Fibroblast of skin of left biceps (primary cell): ENCODE data around the gene GPR137B.

Experiments
- DNase-seq, 2 experiments: peaks; one replicate each; pipeline ENCODE4 v3.0.0-alpha.2; 2013; ENCODE audit warnings: low read depth in 2 of 2

Gene GPR137B

DNA sequence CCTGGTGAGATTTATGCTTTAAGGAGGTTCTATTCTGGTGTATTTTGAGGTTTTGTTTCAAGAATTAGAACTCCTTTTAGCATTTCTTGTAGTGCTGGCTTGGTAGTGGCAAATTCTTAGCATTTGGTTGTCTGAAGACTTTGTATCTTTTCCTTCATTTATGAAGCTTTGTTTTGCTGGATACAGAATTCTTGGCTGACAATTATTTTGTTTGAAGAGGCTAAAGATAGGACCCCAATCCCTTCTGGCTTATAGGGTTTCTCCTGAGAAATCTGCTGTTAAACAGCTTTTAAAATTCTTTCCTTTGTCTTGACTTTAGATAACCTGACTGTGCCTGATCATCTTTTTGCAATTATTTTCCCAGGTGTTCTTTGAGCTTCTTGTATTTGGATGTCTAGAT lies 58.6 kb downstream of the GPR137B start:
- no peak for DNase-seq

DNA sequence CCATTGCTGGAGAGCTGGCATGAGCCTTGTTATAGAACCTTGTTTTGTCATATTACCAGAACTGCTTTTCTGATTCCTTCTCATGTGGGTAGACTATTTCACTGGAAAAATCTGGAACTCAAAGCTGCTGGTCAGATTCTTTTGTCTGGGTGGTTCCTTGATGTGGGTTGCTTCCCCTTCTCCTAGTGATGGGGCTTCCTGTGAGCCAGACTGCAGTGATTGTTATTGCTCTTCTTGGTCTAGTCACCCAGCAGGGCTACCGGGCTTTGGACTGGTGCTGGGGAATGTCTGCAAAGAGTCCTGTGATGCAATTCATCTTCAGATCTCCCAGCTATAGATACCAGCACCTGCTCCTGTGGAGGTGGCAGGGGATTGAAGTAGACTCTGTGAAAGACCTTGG lies 59.4 kb downstream of the GPR137B start:
- no peak for DNase-seq

DNA sequence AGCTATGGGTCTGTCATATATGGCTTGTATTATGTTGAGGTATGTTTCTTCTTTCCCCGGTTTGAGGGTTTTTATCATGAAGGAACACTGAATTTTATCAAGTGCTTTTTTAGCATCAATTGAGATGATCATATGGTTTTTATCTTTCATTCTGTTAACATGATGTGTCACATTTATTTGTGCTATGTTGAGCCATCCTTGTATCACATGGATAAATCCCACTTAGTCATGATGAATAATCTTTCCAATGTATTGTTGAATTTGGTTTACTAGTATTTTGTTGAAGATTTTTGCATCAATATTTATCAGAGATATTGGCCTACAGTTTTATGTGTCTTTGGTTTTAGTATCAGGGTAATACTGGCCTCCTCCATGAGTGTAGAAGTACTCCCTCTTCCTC lies 61.7 kb downstream of the GPR137B start:
- no peak for DNase-seq

DNA sequence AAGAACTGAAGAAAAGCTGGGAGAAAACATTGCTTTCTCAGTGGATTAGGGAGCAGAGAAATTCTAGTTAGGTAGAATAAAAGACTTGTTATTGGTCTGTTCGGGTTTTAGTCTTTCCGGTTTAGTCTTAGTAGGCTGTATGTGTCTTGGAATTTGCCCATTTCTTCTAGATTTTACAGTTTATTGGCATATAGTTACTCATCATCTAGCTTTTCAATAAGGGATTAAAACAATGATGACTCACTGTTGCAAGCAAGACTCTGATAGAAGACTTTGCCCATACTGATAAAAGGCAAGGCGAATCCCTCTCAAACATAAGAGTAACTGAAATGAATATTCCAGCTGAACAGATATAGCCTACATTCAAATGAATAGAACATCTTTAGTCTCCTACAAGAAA lies 62.3 kb downstream of the GPR137B start:
- DNase-seq = no peak

DNA sequence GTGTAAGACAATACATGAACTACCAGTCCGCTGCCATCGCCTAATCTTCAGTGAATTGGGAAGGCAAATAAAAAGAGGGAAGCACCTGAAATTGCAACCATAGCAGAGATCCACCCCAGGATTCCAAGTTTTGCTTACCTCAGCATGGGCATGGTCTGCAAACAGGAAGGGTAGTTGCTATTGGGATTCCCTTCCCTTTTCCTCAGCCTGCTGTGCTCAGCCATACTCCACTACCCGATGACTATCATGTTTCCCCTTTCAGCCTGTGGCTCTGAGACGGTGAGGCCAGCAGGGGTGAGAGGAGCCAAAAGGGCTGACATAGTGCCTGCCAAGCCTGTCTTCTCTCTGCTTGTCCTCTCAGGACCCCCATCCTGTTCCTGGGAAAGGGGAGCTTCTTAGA lies 64.2 kb downstream of the GPR137B start:
- no peak for DNase-seq

DNA sequence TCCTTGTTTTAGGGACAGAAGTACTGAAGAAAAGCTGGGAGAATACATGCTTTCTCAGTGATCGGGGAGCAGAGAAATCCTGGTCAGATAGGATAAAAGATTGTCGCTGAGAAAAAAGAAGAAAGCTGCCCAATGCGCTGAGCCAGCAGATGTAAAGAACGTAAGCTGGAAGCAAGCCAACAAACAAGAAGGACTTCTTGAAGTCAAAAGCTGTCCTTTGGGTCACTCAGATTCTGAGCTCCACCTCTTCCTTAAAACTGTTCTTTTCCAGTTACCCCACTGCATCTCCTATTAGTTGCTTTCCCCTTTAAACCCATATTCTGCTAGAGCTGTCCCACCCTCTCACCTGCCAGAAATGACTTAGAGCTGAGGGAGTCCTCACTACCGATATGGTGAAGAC lies 64.8 kb downstream of the GPR137B start:
- no peak for DNase-seq

DNA sequence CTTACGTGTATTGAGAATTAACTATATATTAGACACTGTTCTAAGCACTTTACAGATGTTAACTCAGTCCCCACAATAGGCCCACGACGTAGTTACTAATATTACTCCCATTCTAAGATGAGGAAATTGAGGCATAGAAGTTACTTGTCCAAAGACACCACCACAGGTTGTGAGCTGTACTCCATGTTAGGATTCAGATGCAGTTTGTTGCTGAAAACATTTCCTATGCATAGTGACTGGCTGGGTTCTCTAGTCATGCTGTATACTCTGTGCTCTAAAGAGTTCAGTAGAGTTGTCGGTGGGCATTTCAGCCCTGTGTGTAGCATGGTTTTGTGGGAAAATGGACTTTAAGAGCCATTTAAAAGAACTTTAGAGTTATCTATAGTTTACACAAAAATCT lies 65.2 kb downstream of the GPR137B start:
- no peak for DNase-seq

DNA sequence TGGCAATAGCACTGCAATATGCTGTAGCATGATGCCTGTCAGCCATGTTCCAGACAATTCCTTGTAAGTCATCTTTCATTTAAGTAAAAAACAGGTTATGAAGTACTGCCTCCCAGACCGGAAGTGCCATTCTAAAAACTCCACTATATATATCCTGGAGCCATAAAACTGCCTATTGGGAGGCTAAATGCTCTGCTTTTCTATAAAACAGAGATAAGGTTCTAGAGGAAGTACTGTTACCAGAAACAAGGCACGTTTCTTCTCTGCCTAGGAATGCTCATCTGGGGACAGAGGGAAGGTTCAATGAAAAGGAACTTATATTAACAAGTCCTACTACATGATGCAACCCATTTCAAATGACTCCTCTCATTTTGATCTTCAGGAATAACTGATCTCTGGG lies 66.8 kb downstream of the GPR137B start:
- no peak for DNase-seq

DNA sequence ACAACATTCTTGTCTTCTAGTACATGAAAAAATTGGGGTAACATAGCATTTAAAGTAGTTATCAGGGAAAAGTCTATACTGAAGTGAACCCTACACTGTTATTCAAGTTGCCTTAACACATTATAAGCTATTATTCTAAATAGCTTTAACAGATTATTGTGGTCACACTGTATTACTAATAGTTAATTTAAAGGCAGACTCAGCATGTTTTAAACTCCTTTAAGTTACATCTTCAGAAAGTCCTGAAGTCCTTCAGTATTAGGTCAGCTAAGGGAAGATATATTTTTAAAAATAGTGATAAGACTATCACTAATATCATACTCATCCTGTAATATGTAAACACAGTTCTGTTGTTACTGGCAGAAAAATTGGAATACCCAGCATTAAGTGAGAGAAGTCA lies 67.4 kb downstream of the GPR137B start:
- DNase-seq = no peak

DNA sequence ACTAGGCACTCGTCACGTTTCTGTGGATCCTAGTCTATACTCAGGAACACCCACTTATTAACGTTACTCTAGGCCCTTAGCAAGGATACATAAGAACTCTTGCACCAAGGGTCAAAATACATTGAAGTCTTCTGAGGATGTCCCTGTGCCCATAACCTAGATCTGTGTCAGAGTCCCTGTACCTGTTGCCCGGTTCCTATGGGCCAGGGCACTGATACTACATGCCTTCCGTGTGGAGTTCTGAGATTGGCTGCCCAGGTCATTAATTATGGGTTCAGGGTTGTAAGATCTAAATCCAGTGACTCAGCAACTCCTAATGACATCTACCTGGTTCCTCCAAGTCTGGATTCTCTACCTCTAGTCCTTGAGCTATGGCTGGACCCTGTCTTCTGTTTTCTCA lies 69.5 kb downstream of the GPR137B start:
- no peak for DNase-seq

DNA sequence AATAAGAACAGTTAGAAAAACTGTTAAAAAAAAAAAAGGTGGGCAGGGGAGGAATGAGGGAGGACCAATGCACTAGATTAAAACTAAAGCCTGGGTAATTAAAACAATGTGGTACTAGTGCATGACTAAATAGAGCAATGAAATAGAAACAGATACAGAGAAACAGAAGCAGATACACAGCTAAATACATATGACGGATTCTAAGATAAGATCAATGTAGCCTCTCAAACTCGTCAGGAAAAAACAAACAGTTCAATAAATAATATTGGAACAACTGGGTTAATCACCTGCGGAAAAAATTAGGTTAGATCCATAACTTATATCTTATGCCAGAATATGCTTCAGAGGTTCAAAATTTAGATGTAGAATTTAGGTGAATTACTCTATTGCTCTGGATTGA lies 71.2 kb downstream of the GPR137B start:
- DNase-seq = no peak

DNA sequence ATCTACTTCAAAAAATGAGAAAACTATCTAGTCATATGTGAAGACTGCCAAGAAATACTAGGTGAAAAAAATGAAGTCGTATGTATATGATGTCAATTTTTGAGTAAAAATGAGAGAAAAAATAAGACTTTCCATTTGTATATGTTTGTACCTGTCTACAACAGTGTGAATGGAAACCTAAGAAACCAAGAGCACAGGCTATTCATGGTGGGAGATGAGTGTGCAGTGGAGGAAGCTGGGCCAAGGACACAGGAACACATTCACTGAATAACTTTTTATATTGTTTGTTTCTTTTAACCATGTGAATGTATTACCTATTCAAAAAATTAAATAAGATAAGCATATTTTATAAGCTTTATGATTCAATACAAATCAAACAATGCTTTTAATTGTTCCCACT lies 72.4 kb downstream of the GPR137B start:
- no peak for DNase-seq

DNA sequence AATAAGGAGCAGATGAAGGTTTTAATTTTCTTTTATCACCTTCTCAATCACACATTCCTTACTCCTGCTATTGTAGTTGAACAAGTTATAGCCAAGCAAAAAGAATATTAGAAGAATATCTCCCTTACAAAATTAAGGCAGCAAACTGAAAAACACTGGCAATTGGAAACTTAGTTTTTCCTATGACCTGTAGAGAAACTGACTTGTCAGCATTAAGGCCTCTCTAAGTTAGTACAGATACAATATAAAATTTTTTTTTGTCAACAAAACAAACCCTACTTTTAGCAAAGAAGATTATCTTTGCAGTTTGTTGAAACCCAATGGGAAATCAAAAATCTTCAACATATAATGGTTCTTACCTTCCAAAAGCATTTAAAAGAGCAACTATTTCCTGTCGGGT lies 78.1 kb downstream of the GPR137B start:
- DNase-seq = no peak

DNA sequence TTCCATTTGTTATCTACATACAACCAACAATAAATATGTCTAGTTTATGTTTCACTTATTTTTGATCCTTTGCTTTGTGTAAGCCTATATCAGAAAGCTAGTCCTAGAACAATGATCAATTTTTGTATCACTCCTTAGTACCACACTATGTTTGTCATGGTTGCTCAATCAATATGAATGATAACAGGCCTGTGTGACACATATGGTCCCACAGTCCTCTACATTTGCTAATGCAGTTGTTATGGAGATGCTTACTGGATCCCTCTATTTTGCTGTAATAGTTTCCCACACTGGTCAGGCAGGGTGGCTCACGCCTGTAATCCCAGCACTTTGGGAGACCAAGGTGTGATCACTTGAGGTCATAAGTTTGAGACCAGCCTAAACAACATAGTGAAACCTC lies 80.3 kb downstream of the GPR137B start:
- no peak for DNase-seq

DNA sequence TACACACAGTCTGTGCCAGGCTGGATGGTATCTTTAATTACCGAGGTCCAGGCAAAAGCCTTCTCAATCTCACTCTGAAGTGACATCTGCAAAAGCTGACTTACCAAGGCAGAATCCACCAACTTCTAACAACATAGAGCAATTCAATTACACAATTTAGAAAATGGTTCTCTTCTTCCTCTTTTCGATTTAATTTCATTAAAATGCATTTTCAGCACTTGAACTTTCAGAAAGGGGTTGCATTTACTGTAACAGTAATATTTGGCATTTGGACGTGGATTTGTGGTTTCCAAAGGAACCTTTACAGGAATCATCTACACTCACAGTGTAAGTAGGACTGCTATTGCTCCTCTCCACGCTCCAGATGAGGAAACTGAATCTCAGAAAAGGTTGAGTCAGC lies 86.1 kb downstream of the GPR137B start:
- DNase-seq = no peak

DNA sequence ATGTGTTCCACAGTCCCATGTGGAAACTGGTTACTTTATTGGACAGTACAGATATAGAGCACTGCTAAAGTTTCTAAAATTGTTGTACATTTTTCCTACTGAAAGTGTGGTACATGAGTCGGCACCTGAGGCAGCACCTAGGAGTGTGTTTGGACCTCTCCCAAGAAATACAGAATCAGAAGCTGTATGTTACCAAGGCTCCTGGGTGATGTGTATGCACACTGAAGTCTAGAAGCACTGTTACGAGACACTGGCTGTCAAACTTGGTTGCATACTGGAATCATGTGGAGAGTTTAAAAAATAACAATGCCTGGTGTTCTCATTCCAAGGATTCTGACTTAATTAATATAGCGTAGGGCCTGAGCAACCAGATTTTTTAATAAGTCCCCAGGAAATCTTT lies 92.8 kb downstream of the GPR137B start:
- DNase-seq = no peak

DNA sequence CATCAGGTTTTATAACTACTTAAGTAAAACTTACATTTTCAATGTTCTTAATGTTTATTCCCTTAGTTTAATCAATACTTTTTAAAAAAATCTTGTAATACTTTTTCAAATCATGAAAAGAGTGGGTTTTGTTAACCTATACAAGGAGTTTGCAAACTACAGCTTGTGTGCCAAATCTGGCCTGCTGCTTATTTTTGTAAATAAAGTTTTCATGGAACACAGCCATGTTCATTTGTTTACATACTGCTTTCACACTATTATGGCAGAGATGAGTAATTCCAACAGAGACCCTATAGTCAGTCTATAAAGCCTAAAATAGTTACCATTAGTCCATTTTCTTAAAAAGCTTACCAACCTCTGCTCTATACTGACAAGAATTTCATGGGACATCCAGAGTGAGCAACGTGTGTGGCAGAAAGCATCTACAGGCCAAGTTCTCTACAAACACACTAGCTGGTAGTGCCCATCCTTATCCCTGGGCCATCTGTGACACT lies 96.8 kb downstream of the GPR137B start:
- DNase-seq = no peak

DNA sequence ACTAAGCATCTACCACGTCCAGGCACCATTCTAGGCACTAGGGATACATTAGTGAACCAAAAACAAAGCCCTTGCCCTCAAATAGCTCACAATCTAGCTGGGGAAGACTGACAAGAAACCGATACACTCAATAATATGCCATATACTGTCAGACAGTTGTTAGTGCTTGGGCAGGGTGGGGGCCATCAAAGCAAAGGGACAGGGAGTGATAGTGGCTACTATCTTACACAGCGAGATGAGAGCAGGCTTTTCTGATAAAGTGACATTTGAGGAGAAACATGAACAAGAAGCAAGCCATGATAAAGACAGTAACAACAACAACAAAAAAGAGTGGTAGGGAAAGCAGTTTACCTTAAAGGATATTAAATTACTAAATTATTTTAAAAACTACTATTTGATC lies 98.3 kb downstream of the GPR137B start:
- no peak for DNase-seq

DNA sequence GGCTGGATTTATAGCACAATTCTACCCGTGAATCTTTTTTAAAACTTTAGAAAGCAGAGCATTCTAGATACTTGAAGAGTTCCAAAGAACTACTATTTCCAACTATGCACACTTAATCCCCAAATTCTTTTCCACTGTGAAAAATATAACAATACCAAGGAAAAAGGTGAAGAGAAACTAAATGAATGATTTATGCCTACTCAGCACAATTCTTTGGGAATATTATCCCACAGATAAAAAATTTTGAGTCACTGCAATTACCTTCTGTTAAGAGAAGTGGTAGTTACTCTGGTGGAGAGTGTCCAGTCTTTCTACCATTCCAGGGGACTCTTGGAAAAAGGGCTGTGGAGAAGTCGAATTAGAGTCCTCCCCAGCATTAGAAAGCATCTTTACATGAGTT lies 100.2 kb downstream of the GPR137B start:
- DNase-seq = no peak

DNA sequence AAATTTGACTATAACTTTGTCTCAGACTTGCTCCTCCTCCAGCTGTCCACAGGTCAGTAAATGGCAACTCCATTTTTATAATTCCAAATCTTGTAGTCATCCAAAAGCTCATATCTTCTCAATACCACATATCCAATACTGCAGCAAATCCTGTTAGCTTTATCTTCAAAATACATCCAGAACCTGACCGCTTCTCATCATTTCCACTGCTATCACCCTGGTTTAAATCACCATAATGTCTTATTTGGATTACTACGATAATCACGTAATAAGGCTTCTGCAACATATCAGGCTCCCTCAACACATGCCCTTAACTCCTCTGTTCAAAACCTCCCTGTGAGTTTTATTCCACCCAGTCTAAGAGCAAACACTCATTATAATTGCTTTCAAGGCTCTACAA lies 104.9 kb downstream of the GPR137B start:
- DNase-seq = no peak

DNA sequence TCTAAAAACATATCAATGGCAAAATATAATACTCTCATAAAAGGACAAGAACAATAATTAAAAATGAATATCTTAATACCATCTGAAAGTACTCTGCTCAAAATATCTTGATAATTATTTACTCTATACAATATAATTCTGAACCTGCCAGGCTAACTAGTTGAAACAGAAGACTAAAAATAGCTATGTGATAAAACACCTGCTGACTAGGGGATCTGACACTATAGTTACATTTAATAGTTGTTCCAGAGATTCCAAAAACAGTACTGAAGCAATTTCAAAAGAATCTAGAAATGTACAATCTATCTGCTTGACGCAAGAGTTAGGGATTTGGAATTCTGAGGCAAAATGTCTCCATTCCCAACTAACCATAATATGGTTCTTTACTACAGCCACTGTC lies 109.2 kb downstream of the GPR137B start:
- DNase-seq = no peak

DNA sequence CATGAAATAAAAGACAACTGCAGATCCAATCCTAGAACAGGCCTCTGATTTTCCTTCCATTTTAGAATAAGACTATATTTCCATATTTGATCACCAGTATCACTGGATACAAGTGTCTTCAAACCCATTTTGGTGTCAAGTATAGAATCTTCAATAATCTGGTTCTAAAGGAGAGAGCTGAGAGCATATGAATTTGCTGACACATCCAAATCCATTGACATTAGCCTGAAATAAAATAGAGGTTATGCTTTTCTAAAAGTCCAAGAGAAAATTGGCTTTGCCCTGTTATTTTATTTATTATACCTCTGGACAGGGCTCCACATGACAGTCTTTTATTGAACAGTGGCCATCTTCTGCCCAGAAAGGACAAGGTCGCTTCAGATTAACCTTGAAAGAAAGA lies 110.8 kb downstream of the GPR137B start:
- DNase-seq = no peak

DNA sequence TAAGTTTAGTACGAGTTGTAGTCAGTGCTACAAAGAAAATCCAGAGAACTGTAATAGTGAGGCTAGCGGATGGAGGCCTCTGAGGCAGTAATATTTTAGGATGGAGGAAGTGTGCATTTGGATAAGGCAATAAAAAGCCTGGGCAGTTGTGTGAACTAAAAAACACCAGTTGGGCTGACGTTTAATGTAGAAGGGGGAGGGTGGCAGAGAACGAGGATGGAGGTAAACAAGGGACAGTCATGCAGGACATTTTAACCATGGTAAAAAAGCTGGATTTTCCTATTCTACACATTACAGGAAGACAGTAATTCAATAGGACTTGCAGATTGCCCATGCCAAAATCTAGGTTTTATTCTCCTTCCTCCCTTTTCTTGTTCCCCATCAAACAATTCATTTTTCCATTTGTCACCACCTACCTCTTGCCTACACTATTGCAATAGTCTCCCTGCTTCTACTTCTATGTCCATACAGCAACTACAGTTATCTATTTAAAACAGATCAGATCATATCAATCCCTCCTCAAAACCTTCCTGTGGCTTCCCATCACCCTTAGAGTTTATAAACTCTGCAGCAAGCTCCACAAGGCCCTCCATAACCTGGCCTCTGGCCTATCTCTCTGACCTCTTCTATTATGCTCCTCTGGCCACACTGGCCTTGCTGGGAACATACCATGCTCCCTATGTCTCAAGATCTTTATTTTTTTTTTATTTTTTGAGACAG lies 111.7 kb downstream of the GPR137B start:
- no peak for DNase-seq

DNA sequence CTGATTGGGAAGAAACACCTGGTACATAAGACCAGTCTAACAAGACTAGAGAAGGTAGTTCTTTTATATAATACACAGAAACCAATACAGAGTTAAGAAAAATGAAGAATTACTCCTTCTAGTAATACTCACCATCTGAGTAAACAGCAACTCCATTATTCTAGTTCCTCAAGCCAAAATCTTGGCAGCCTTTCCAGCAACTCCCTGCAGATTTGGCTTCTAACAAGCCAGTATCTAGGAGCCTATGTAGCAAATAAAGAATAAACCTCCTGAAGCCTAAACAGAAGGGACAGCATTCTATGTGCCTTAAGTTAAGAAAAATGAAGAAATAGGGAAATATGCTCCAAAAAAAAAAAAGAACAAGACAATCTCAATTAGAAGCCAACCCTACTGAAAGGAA lies 114.9 kb downstream of the GPR137B start:
- DNase-seq = no peak
